Natural killer cell (primary cell): Measurements from ENCODE around the gene FUT8. TPM values are rescaled to one million over a fixed set of nuclear protein-coding genes. Genes with fewer than 3 reads are reported as not detected.

ENCODE experiments used
- ATAC-seq, 3 donors: fragments of 150-1000 bp in 2 of 3; fragments of 200-7000 bp in 1 of 3; cut with Tn5 transposase; 1 replicate in 1 of 3; 2 replicates in 2 of 3; pipeline ENCODE4 v1.10.0; 2021; ENCODE audit warnings: mild to moderate bottlenecking in 2 of 3, moderate library complexity in 2 of 3
- DNase-seq, 2 donors: peaks; one replicate each; pipeline versions ENCODE4 v3.0.0 to v3.0.0-alpha.2; 2013 to 2021; ENCODE audit warnings: mixed read lengths in 1 of 2
- H3K27ac ChIP-seq: one replicate; pipeline ENCODE4 v1.5.1; 2013; ENCODE audit warnings: mild to moderate bottlenecking, low read length
- H3K27me3 ChIP-seq: one replicate; pipeline ENCODE4 v1.6.1; 2013; ENCODE audit warnings: low read length; ENCODE audit not compliant: control insufficient read depth, insufficient read depth
- H3K36me3 ChIP-seq: one replicate; pipeline ENCODE4 v1.6.1; 2013; ENCODE audit warnings: low read length; ENCODE audit not compliant: control insufficient read depth, insufficient read depth
- H3K4me1 ChIP-seq: one replicate; pipeline ENCODE4 v1.6.1; 2013; ENCODE audit warnings: low read length; ENCODE audit not compliant: control insufficient read depth, insufficient read depth
- H3K4me3 ChIP-seq: one replicate; pipeline ENCODE4 v1.5.1; 2013; ENCODE audit warnings: low read length
- H3K9me3 ChIP-seq: one replicate; pipeline ENCODE4 v1.6.1; 2013; ENCODE audit warnings: low read length; ENCODE audit not compliant: control insufficient read depth, insufficient read depth
- H3K27ac Mint-ChIP-seq, 2 donors: one replicate each; pipeline ENCODE4 v1.8.0; 2022; ENCODE audit warnings: mild to moderate bottlenecking in 2 of 2, mixed read lengths in 2 of 2, moderate library complexity in 1 of 2
- H3K27me3 Mint-ChIP-seq, 2 donors: one replicate each; pipeline ENCODE4 v1.8.0; 2022; ENCODE audit warnings: low read depth in 2 of 2, mixed read lengths in 2 of 2
- H3K36me3 Mint-ChIP-seq: one replicate; pipeline ENCODE4 v1.8.0; 2022; ENCODE audit warnings: mixed read lengths
- H3K4me1 Mint-ChIP-seq, 2 donors: one replicate each; pipeline ENCODE4 v1.8.0; 2022; ENCODE audit warnings: mixed read lengths in 2 of 2
- H3K4me3 Mint-ChIP-seq: one replicate; pipeline ENCODE4 v1.8.0; 2022; ENCODE audit warnings: mild to moderate bottlenecking, moderate library complexity, mixed read lengths
- H3K9me3 Mint-ChIP-seq, 2 donors: one replicate each; pipeline ENCODE4 v1.8.0; 2022; ENCODE audit warnings: mixed read lengths in 2 of 2
- CTCF ChIP-seq: fragments of 200-600 bp; IDR thresholded peaks from one replicate; pipeline ENCODE4 v1.8.0; 2022; ENCODE audit warnings: antibody characterized with exemption
- WGBS: methylation state at CpG from one replicate; pipeline ENCODE4 v1.1.7; 2013; ENCODE audit warnings: missing lambda C conversion rate; ENCODE audit not compliant: insufficient coverage; 5-methylcytosine and 5-hydroxymethylcytosine counted together
- intact Hi-C: fragments of 100-400 bp; cut with micrococcal nuclease; formaldehyde crosslinking; loops from one replicate; pipeline ENCODE4 v1.14.2; 2022
- total RNA-seq, 4 donors: library from RNA; stranded (reverse); fragments of 120-200 nt in 1 of 4; gene quantifications; one replicate each; pipeline versions ENCODE4 v1.2.3 to v1.2.4, GENCODE V29; 2013 to 2022

Gene FUT8
- total RNA-seq, 3 donors from 2014 or later (not counting 1 experiment from before 2014, with no cell fraction given): 20.7 to 29.2 (median 21.2) TPM

GRCh38 chr14:65495196-65495595 lies 82.7 kb downstream of the FUT8 start:
- Histone ChIP-seq H3K9me3 (no peaks in the 10 kb centered on the region), H3K27me3 (no peaks in the 10 kb centered on the region), H3K36me3 (no peaks in the 10 kb centered on the region), H3K27ac (no peak overlapping the region), H3K4me1 (peaks cover 2% of the 10 kb centered on the region), H3K4me3 (no peak overlapping the region)
- DNase-seq (no peak), ATAC-seq (no peak)
- no peaks in the 10 kb centered on the region for H3K27me3 Mint-ChIP-seq
- no peak for TF ChIP-seq CTCF
- no peaks in the 10 kb centered on the region for H3K36me3 Mint-ChIP-seq
- peaks cover 0 to 3% of the 10 kb centered on the region in 2 donors for H3K9me3 Mint-ChIP-seq
- no peak overlapping the region for H3K4me3 Mint-ChIP-seq
- peaks cover under 1 to 22% of the 10 kb centered on the region in 2 donors for H3K4me1 Mint-ChIP-seq
- intact Hi-C loops: no loop called here
- no peak overlapping the region for H3K27ac Mint-ChIP-seq
- WGBS: no CpG with 5 or more reads among the region's 1 CpG

GRCh38 chr14:65496178-65496993 lies 83.9 kb downstream of the FUT8 start:
- H3K4me3 ChIP-seq: no peak overlapping the region
- Mint-ChIP-seq H3K9me3 (peaks cover 0 to 3% of the 10 kb centered on the region in 2 donors), H3K36me3 (no peaks in the 10 kb centered on the region), H3K27me3 (no peaks in the 10 kb centered on the region), H3K27ac (no peak overlapping the region), H3K4me3 (no peak overlapping the region), H3K4me1 (peaks cover 12 to 34% of the 10 kb centered on the region in 2 donors)
- ATAC-seq (no peak), DNase-seq (no peak)
- no peaks in the 10 kb centered on the region for H3K9me3 ChIP-seq
- WGBS: 97% methylated on average over 5 of the region's 6 CpGs
- intact Hi-C loops: no loop called here
- peaks cover 2% of the 10 kb centered on the region for H3K4me1 ChIP-seq
- H3K36me3 ChIP-seq: no peaks in the 10 kb centered on the region
- no peaks in the 10 kb centered on the region for H3K27me3 ChIP-seq
- no peak overlapping the region for H3K27ac ChIP-seq
- no peak for TF ChIP-seq CTCF

- no peak overlapping the region for H3K27ac Mint-ChIP-seq
- no peaks in the 10 kb centered on the region for H3K36me3 Mint-ChIP-seq
Observed at GRCh38 chr14:65499138-65499537, 86.6 kb downstream of the FUT8 start.

More at GRCh38 chr14:65499138-65499537, 86.6 kb downstream of the FUT8 start:
- Histone ChIP-seq H3K4me3 (no peak overlapping the region), H3K4me1 (no peaks in the 10 kb centered on the region), H3K27me3 (no peaks in the 10 kb centered on the region), H3K36me3 (no peaks in the 10 kb centered on the region), H3K27ac (no peak overlapping the region), H3K9me3 (no peaks in the 10 kb centered on the region)
- no peak for TF ChIP-seq CTCF
- ATAC-seq: no peak
- H3K4me1 Mint-ChIP-seq: peaks cover 14 to 35% of the 10 kb centered on the region in 2 donors
- DNase-seq: no peak
- intact Hi-C loops: no loop called here
- peaks cover 0 to 3% of the 10 kb centered on the region in 2 donors for H3K9me3 Mint-ChIP-seq
- H3K4me3 Mint-ChIP-seq: no peak overlapping the region
- H3K27me3 Mint-ChIP-seq: no peaks in the 10 kb centered on the region
